Measurements from ENCODE around the gene CRYAA. TPM values are rescaled to one million over a fixed set of nuclear protein-coding genes. Genes with fewer than 3 reads are reported as not detected.

The CRYAA gene
- total RNA-seq, 4 donors from 2014 or later: not detected

DNA sequence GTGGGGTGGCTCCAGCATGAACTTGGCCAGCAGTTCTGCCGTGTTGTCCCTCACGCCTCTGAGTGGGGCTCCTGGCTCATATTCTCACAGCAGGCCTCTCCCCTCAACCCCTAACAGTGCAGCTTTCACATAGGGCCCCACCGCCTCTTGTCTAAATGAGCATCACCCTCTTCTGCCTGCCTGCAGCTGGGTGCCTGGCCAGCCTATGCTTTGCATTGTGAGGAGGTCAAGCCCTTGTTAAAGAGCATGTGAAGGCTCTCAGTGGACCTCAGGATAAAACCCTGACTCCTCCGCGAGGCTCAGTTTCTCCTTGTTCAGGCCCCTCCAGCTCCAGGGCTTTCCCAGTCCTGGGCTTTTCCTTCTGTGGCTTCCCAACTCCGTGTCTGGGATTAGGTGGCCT, 34.8 kb downstream of the CRYAA start:
- no peaks in the 10 kb centered on the region for H3K27me3 ChIP-seq
- no peaks in the 10 kb centered on the region for H3K4me1 ChIP-seq
- no peak for TF ChIP-seq POLR2A (IDR thresholded peaks at IDR 0.05)
- TF ChIP-seq, protein P1, sequence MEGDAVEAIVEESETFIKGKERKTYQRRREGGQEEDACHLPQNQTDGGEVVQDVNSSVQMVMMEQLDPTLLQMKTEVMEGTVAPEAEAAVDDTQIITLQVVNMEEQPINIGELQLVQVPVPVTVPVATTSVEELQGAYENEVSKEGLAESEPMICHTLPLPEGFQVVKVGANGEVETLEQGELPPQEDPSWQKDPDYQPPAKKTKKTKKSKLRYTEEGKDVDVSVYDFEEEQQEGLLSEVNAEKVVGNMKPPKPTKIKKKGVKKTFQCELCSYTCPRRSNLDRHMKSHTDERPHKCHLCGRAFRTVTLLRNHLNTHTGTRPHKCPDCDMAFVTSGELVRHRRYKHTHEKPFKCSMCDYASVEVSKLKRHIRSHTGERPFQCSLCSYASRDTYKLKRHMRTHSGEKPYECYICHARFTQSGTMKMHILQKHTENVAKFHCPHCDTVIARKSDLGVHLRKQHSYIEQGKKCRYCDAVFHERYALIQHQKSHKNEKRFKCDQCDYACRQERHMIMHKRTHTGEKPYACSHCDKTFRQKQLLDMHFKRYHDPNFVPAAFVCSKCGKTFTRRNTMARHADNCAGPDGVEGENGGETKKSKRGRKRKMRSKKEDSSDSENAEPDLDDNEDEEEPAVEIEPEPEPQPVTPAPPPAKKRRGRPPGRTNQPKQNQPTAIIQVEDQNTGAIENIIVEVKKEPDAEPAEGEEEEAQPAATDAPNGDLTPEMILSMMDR (IDR thresholded peaks at IDR 0.05): no peak
- no peak overlapping the region for H3K4me3 ChIP-seq
- DNase-seq: no peak
- H3K27ac ChIP-seq: no peak overlapping the region
- peaks cover 0 to 14% (median 2%) of the 10 kb centered on the region in 4 donors for H3K9me3 ChIP-seq
- H3K36me3 ChIP-seq: no peaks in the 10 kb centered on the region

DNA sequence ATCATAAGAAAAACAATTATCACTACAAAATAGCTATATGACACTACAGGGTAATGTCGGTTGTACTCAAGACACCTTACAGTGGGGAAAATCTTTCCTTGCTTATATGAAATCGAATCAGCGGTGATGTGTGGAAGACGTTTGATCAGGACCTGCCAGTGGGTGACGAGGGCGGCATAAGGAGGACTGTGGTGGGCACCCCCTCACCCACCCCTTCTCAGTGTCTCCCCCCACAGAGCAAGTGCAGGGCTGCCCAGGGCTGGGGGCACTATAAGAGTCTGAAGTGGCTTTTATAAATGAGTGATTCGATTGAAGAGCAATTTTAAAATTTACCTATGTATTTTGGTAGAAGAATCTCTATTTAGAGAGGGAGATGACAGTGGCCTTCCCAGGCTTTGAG, 35.8 kb downstream of the CRYAA start:
- DNase-seq: peak in 2 of 3 donors; percentile 9 to 19
- H3K27me3 ChIP-seq: no peaks in the 10 kb centered on the region
- no peak overlapping the region for H3K4me3 ChIP-seq
- no peak overlapping the region for H3K27ac ChIP-seq
- peaks cover 0 to 14% (median 2%) of the 10 kb centered on the region in 4 donors for H3K9me3 ChIP-seq
- no peaks in the 10 kb centered on the region for H3K4me1 ChIP-seq
- no peaks in the 10 kb centered on the region for H3K36me3 ChIP-seq
- TF ChIP-seq POLR2A (IDR thresholded peaks at IDR 0.05): no peak
- TF ChIP-seq, protein P1 (IDR thresholded peaks at IDR 0.05): no peak

DNA sequence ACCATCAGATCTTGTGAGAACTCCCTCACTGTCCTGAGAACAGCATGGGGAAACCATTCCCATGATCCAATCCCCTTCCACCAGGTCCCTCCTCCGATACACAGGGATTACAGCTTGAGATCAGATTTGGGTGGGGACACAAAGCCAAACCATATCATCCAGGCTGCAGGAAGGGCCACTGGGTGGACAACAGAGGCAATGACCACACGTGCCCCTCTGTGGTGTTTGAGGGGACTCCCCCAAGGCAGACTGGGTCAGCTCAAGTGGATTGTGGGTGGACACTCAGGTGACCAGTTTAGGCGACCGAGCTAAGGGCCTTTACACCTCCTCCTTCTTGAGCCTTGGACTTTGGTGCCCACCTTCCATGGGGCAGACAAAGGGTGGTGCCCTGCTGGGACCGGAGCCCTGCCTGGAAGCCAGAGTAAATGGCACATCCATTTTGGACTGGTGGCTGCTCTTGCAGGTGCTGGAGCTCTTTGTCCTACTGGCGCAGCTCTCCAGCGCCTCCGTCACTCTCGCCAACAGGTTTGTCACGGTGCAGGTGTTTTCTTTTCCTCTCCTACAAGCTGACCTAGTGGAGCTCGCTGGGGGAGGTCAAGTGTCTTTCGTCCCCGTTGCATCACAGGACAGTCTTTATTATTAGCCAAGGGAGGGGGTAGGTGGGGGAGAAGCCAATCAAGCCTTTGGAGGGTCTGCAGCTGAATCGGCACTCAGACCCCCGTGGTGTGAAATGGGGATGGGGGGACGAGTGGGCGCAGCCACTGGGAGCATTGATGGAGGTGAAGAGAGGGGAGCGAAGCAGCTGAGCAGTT, 37.6 kb downstream of the CRYAA start:
- no peak for TF ChIP-seq POLR2A (IDR thresholded peaks at IDR 0.05)
- TF ChIP-seq, protein P1 (IDR thresholded peaks at IDR 0.05): no peak
- no peaks in the 10 kb centered on the region for H3K36me3 ChIP-seq
- peak in 1 of 3 donors; percentile 44 for DNase-seq
- H3K4me3 ChIP-seq: no peak overlapping the region
- H3K9me3 ChIP-seq: peaks cover 0 to 8% (median 0%) of the 10 kb centered on the region in 4 donors
- H3K27me3 ChIP-seq: no peaks in the 10 kb centered on the region
- peaks cover 0 to 7% (median 0%) of the 10 kb centered on the region in 4 donors for H3K4me1 ChIP-seq
- H3K27ac ChIP-seq: no peak overlapping the region

DNA sequence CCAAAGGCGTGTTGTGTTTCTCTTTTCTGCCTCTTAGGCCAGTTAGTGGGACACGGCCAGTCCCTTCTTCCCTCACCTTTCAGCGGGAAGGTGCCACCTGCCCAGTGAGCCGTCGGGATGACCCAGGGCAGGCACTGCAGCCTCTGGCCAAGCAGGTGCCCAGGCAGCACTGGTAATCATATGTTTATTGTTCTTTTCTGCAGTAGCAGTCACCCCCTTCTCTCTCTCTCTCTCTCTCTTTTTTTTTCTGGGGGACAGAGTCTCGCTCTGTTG, 38.2 kb downstream of the CRYAA start:
- DNase-seq: peak in 1 of 3 donors; percentile 17
- no peak for TF ChIP-seq POLR2A (IDR thresholded peaks at IDR 0.05)
- TF ChIP-seq, protein P1 (IDR thresholded peaks at IDR 0.05): no peak
- Histone ChIP-seq H3K36me3 (no peaks in the 10 kb centered on the region), H3K4me3 (no peak overlapping the region), H3K9me3 (peaks cover 0 to 2% (median 0%) of the 10 kb centered on the region in 4 donors), H3K27ac (no peak overlapping the region), H3K27me3 (no peaks in the 10 kb centered on the region), H3K4me1 (peaks cover 0 to 10% (median 0%) of the 10 kb centered on the region in 4 donors)

DNA sequence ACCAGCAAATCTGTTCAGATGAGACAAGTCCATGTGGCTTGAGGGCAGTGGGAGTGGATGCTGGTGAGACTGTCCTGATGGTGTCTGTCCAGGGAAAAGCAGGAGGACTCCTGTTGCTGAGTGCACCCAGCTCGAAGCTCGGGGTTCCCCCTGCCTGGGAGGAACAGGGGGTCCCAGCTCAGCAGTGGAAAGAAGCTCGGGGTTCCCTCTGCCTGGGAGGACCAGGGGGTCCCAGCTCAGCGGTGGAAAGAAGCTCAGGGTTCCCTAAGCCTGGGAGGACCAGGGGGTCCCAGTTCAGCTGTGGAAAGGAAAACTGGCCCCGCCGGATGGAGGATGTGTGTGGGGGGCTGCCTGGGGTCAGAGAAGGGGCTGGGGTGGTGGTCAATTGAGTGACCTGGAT, 39.1 kb downstream of the CRYAA start:
- no peak overlapping the region for H3K27ac ChIP-seq
- TF ChIP-seq, protein P1 (IDR thresholded peaks at IDR 0.05): no peak
- TF ChIP-seq POLR2A (IDR thresholded peaks at IDR 0.05): no peak
- H3K27me3 ChIP-seq: no peaks in the 10 kb centered on the region
- peaks cover 0 to 10% (median 0%) of the 10 kb centered on the region in 4 donors for H3K4me1 ChIP-seq
- H3K9me3 ChIP-seq: no peaks in the 10 kb centered on the region
- DNase-seq: peak in 1 of 3 donors; percentile 14
- H3K36me3 ChIP-seq: no peaks in the 10 kb centered on the region
- H3K4me3 ChIP-seq: no peak overlapping the region
